Neural progenitor cell (in vitro differentiated cells): ENCODE data around the gene PPP1R27. TPM values are rescaled to one million over a fixed set of nuclear protein-coding genes. Genes with fewer than 3 reads are reported as not detected.

Experiments
- DNase-seq: peaks from one replicate; pipeline ENCODE4 v3.0.0-alpha.2; 2016; ENCODE audit warnings: low spot score
- H2AFZ ChIP-seq: fragments of 200-600 bp; sonication (generic); replicated peaks from 2 replicates; pipeline ENCODE4 v1.6.1; 2016; ENCODE audit warnings: antibody characterized with exemption
- H3F3A ChIP-seq: fragments of 200-600 bp; sonication (generic); 2 replicates; pipeline ENCODE4 v1.6.1; 2016; ENCODE audit warnings: antibody characterized with exemption, low read depth
- H3K27ac ChIP-seq: fragments of 200-600 bp; sonication (generic); 2 replicates; pipeline ENCODE4 v1.5.1; 2016; ENCODE audit warnings: mild to moderate bottlenecking
- H3K27me3 ChIP-seq: fragments of 200-600 bp; sonication (generic); 2 replicates; pipeline ENCODE4 v1.6.1; 2016; ENCODE audit warnings: mild to moderate bottlenecking, moderate library complexity
- H3K36me3 ChIP-seq: fragments of 200-600 bp; sonication (generic); 2 replicates; pipeline ENCODE4 v1.5.1; 2016
- H3K4me1 ChIP-seq: fragments of 200-600 bp; sonication (generic); 2 replicates; pipeline ENCODE4 v1.6.1; 2016; ENCODE audit warnings: mixed run types
- H3K4me2 ChIP-seq: fragments of 200-600 bp; sonication (generic); 2 replicates; pipeline ENCODE4 v1.6.1; 2016
- H3K4me3 ChIP-seq: fragments of 200-600 bp; sonication (generic); 2 replicates; pipeline ENCODE4 v1.5.1; 2016
- H3K79me2 ChIP-seq: fragments of 200-600 bp; sonication (generic); 2 replicates; pipeline ENCODE4 v1.6.1; 2016; ENCODE audit warnings: low read depth
- H3K9ac ChIP-seq: fragments of 200-600 bp; sonication (generic); 2 replicates; pipeline ENCODE4 v1.6.1; 2016
- H3K9me3 ChIP-seq: fragments of 200-600 bp; sonication (generic); 2 replicates; pipeline ENCODE4 v1.5.1; 2016; ENCODE audit warnings: low read depth
- H4K20me1 ChIP-seq: fragments of 200-600 bp; sonication (generic); 2 replicates; pipeline ENCODE4 v1.6.1; 2016; ENCODE audit warnings: low read depth
- H3K27ac Mint-ChIP-seq: 3 replicates; pipeline ENCODE4 v1.8.0; 2021; ENCODE audit warnings: mixed read lengths
- H3K27me3 Mint-ChIP-seq: 2 replicates; pipeline ENCODE4 v1.8.0; 2022; ENCODE audit warnings: low read depth, mild to moderate bottlenecking, inconsistent platforms, moderate library complexity, mixed read lengths; ENCODE audit not compliant: insufficient read depth
- H3K36me3 Mint-ChIP-seq: 3 replicates; pipeline ENCODE4 v1.8.0; 2021; ENCODE audit warnings: mixed read lengths
- H3K4me1 Mint-ChIP-seq: 3 replicates; pipeline ENCODE4 v1.8.0; 2021; ENCODE audit warnings: mixed read lengths
- H3K4me3 Mint-ChIP-seq: 3 replicates; pipeline ENCODE4 v1.8.0; 2021; ENCODE audit warnings: mild to moderate bottlenecking, moderate library complexity, mixed read lengths
- H3K9me3 Mint-ChIP-seq: 3 replicates; pipeline ENCODE4 v1.8.0; 2020; ENCODE audit warnings: mixed read lengths
- CTCF ChIP-seq: fragments of 200-600 bp; sonication (generic); IDR thresholded peaks from 2 replicates; pipeline ENCODE4 v1.5.1; 2017; ENCODE audit warnings: antibody characterized with exemption, mild to moderate bottlenecking
- EZH2 ChIP-seq: fragments of 200-600 bp; sonication (generic); IDR thresholded peaks from 2 replicates; pipeline ENCODE4 v1.6.1; 2017; ENCODE audit warnings: antibody characterized with exemption, mild to moderate bottlenecking, moderate library complexity
- EZH2phosphoT487 ChIP-seq: fragments of 200-600 bp; sonication (generic); IDR thresholded peaks from 2 replicates; pipeline ENCODE4 v1.6.1; 2017; ENCODE audit warnings: antibody characterized with exemption
- total RNA-seq: library from RNA; depleted of rRNA; stranded (reverse); fragments of >200 nt; gene quantifications from 2 replicates; pipeline ENCODE4 v1.2.3, GENCODE V29; 2015; ENCODE audit warnings: low replicate concordance

Gene PPP1R27
- total RNA-seq, 1 donor from 2014 or later, result not detected

GRCh38 chr17:81805707-81806460, 29.0 kb downstream of the PPP1R27 start:
- no peaks in the 10 kb centered on the region for H3K79me2 ChIP-seq
- Mint-ChIP-seq H3K9me3 (peaks cover 4% of the 10 kb centered on the region), H3K27me3 (peaks cover 48% of the 10 kb centered on the region), H3K36me3 (no peaks in the 10 kb centered on the region), H3K4me1 (no peaks in the 10 kb centered on the region), H3K4me3 (no peak overlapping the region), H3K27ac (no peak overlapping the region)
- DNase-seq, result no peak
- H3K27me3 ChIP-seq, result peaks cover 93% of the 10 kb centered on the region
- no peak overlapping the region for H3K9ac ChIP-seq
- H4K20me1 ChIP-seq, result peaks cover 2% of the 10 kb centered on the region
- peaks cover 12% of the 10 kb centered on the region for H3K4me1 ChIP-seq
- TF ChIP-seq CTCF (no peak), EZH2phosphoT487 (no peak), EZH2 (no peak)
- H3K9me3 ChIP-seq, result no peaks in the 10 kb centered on the region
- H3K4me3 ChIP-seq, result no peak overlapping the region
- peaks cover 3% of the 10 kb centered on the region for H3F3A ChIP-seq
- H3K4me2 ChIP-seq, result no peak overlapping the region
- no peaks in the 10 kb centered on the region for H3K36me3 ChIP-seq
- no peak overlapping the region for H3K27ac ChIP-seq
- no peak overlapping the region for H2AFZ ChIP-seq

GRCh38 chr17:81804559-81805399, 30.1 kb downstream of the PPP1R27 start:
- Mint-ChIP-seq H3K4me1 (no peaks in the 10 kb centered on the region), H3K9me3 (peaks cover 9% of the 10 kb centered on the region), H3K27ac (no peak overlapping the region), H3K27me3 (peaks cover 59% of the 10 kb centered on the region), H3K4me3 (no peak overlapping the region), H3K36me3 (no peaks in the 10 kb centered on the region)
- Histone ChIP-seq H4K20me1 (peaks cover 2% of the 10 kb centered on the region), H3K4me2 (peak overlapping the region; percentile 88), H3K9ac (no peak overlapping the region), H3K27me3 (peaks cover 100% of the 10 kb centered on the region), H3K4me1 (peaks cover 12% of the 10 kb centered on the region), H3K9me3 (no peaks in the 10 kb centered on the region), H3F3A (peaks cover 3% of the 10 kb centered on the region), H3K36me3 (no peaks in the 10 kb centered on the region), H3K79me2 (no peaks in the 10 kb centered on the region), H2AFZ (no peak overlapping the region), H3K27ac (no peak overlapping the region), H3K4me3 (peak overlapping the region; percentile 49)
- DNase-seq, result peak; percentile 46
- peak; percentile 79 for TF ChIP-seq EZH2phosphoT487
- no peak for TF ChIP-seq CTCF
- peak; percentile 95 for TF ChIP-seq EZH2

- peak within 1 kb of the TSS; percentile 88 for H3K4me2 ChIP-seq
- H3K27ac Mint-ChIP-seq, result no peak within 1 kb of the TSS
Measured at GRCh38 chr17:81803728-81804558, 30.9 kb downstream of the PPP1R27 start, which contains the start of gene GCGR. Gene GCGR (plus strand): TSS chr17:81804150. CDS start chr17:81809019, 4,869 bp downstream.

More at GRCh38 chr17:81803728-81804558, 30.9 kb downstream of the PPP1R27 start, which contains the start of gene GCGR:
- no peaks in the 10 kb centered on the region for H3K36me3 Mint-ChIP-seq
- no peaks in the 10 kb centered on the region for H3K4me1 Mint-ChIP-seq
- Histone ChIP-seq H3F3A (peaks cover 3% of the 10 kb centered on the region), H3K36me3 (no peaks in the 10 kb centered on the region), H3K79me2 (no peaks in the 10 kb centered on the region), H3K4me1 (peaks cover 12% of the 10 kb centered on the region), H3K9me3 (no peaks in the 10 kb centered on the region), H3K27ac (no peak within 1 kb of the TSS), H4K20me1 (peaks cover 2% of the 10 kb centered on the region), H3K27me3 (peaks cover 98% of the 10 kb centered on the region), H2AFZ (peak within 1 kb of the TSS; percentile 89), H3K9ac (no peak within 1 kb of the TSS), H3K4me3 (peak within 1 kb of the TSS; percentile 49)
- H3K4me3 Mint-ChIP-seq, result peak within 1 kb of the TSS; percentile 65
- H3K9me3 Mint-ChIP-seq, result peaks cover 17% of the 10 kb centered on the region
- TF ChIP-seq CTCF (no peak), EZH2phosphoT487 (peak; percentile 83), EZH2 (peak; percentile 3)
- DNase-seq, result peak; percentile 49
- H3K27me3 Mint-ChIP-seq, result peaks cover 55% of the 10 kb centered on the region
